Measurements from ENCODE around the gene MTMR4.

GRCh38 chr17:58520843-58521430, 6.5 kb upstream of the MTMR4 start:
- TF ChIP-seq CTCF (IDR thresholded peaks at IDR 0.05; ENCODE audit: poor library complexity) (peak; percentile 36), EZH2phosphoT487 (IDR thresholded peaks at IDR 0.05; ENCODE audit: low read depth, severe bottlenecking, unreplicated experiment) (no peak), EZH2 (IDR thresholded peaks at IDR 0.05; ENCODE audit: borderline replicate concordance) (no peak)
